Activated T-cell treated with anti-CD3 and anti-CD28 coated beads, Interleukin-2, amount 50 U/mL, for 24 hours (primary cell): ENCODE results near the gene PRPF6.
A peak's percentile ranks its signal among the peaks of the same experiment; 100 is the strongest.

Source experiments
- DNase-seq: peaks from one replicate; pipeline ENCODE4 v3.0.0-alpha.2; 2020
- H3K27ac Mint-ChIP-seq: 2 replicates; pipeline ENCODE4 v1.8.0; 2020; ENCODE audit warnings: mild to moderate bottlenecking, mixed read lengths
- H3K27me3 Mint-ChIP-seq: 2 replicates; pipeline ENCODE4 v1.8.0; 2020; ENCODE audit warnings: mixed read lengths
- H3K36me3 Mint-ChIP-seq: 2 replicates; pipeline ENCODE4 v1.8.0; 2020; ENCODE audit warnings: low read depth, mixed read lengths
- H3K4me1 Mint-ChIP-seq: 2 replicates; pipeline ENCODE4 v1.8.0; 2020; ENCODE audit warnings: low read depth, mixed read lengths
- H3K4me3 Mint-ChIP-seq: 2 replicates; pipeline ENCODE4 v1.8.0; 2020; ENCODE audit warnings: mild to moderate bottlenecking, moderate library complexity, mixed read lengths
- H3K9me3 Mint-ChIP-seq: 2 replicates; pipeline ENCODE4 v1.8.0; 2020; ENCODE audit warnings: mixed read lengths

Gene PRPF6

GRCh38 chr20:63980806-63981728 lies at the start of gene PRPF6:
TSS of gene PRPF6 (plus strand) at chr20:63981132. CDS start at chr20:63981246, 114 bp downstream.
- no peaks in the 10 kb centered on the region for H3K27me3 Mint-ChIP-seq
- H3K36me3 Mint-ChIP-seq, result peaks cover 56% of the 10 kb centered on the region
- peak within 1 kb of the TSS; percentile 86 for H3K4me3 Mint-ChIP-seq
- peaks cover 58% of the 10 kb centered on the region for H3K4me1 Mint-ChIP-seq
- DNase-seq, result peak; percentile 94
- peak within 1 kb of the TSS; percentile 97 for H3K27ac Mint-ChIP-seq
- no peaks in the 10 kb centered on the region for H3K9me3 Mint-ChIP-seq

- Mint-ChIP-seq H3K27me3 (no peaks in the 10 kb centered on the region), H3K9me3 (no peaks in the 10 kb centered on the region), H3K4me1 (no peaks in the 10 kb centered on the region), H3K36me3 (peaks cover 96% of the 10 kb centered on the region), H3K27ac (no peak overlapping the region), H3K4me3 (no peak overlapping the region)
- DNase-seq, result no peak
Measured at GRCh38 chr20:63931735-63932134, 49.2 kb upstream of the PRPF6 start.

- Mint-ChIP-seq H3K9me3 (no peaks in the 10 kb centered on the region), H3K36me3 (peaks cover 92% of the 10 kb centered on the region), H3K4me3 (no peak overlapping the region), H3K27ac (no peak overlapping the region), H3K4me1 (no peaks in the 10 kb centered on the region), H3K27me3 (no peaks in the 10 kb centered on the region)
- no peak for DNase-seq
Measured at GRCh38 chr20:63932606-63933160, 48.2 kb upstream of the PRPF6 start.

- Mint-ChIP-seq H3K36me3 (peaks cover 86% of the 10 kb centered on the region), H3K27me3 (no peaks in the 10 kb centered on the region), H3K4me3 (no peak overlapping the region), H3K27ac (no peak overlapping the region), H3K4me1 (no peaks in the 10 kb centered on the region), H3K9me3 (no peaks in the 10 kb centered on the region)
- DNase-seq, result no peak
Measured at GRCh38 chr20:63933646-63934045, 47.3 kb upstream of the PRPF6 start.

GRCh38 chr20:63934271-63935068 lies 46.5 kb upstream of the PRPF6 start:
- no peak overlapping the region for H3K4me3 Mint-ChIP-seq
- no peaks in the 10 kb centered on the region for H3K27me3 Mint-ChIP-seq
- no peaks in the 10 kb centered on the region for H3K4me1 Mint-ChIP-seq
- H3K27ac Mint-ChIP-seq, result peak overlapping the region; percentile 11
- no peaks in the 10 kb centered on the region for H3K9me3 Mint-ChIP-seq
- no peak for DNase-seq
- peaks cover 80% of the 10 kb centered on the region for H3K36me3 Mint-ChIP-seq

- no peak for DNase-seq
- Mint-ChIP-seq H3K4me1 (no peaks in the 10 kb centered on the region), H3K4me3 (no peak overlapping the region), H3K27me3 (no peaks in the 10 kb centered on the region), H3K9me3 (no peaks in the 10 kb centered on the region), H3K36me3 (peaks cover 75% of the 10 kb centered on the region), H3K27ac (no peak overlapping the region)
Measured at GRCh38 chr20:63935447-63935846, 45.5 kb upstream of the PRPF6 start.

GRCh38 chr20:63937596-63937995 lies 43.3 kb upstream of the PRPF6 start:
- no peak overlapping the region for H3K4me3 Mint-ChIP-seq
- no peak for DNase-seq
- H3K27me3 Mint-ChIP-seq, result no peaks in the 10 kb centered on the region
- H3K9me3 Mint-ChIP-seq, result no peaks in the 10 kb centered on the region
- H3K36me3 Mint-ChIP-seq, result peaks cover 65% of the 10 kb centered on the region
- H3K4me1 Mint-ChIP-seq, result peaks cover 10% of the 10 kb centered on the region
- H3K27ac Mint-ChIP-seq, result no peak overlapping the region

- H3K9me3 Mint-ChIP-seq, result no peaks in the 10 kb centered on the region
- H3K27ac Mint-ChIP-seq, result no peak overlapping the region
- DNase-seq, result peak; percentile 32
- H3K4me3 Mint-ChIP-seq, result no peak overlapping the region
- peaks cover 60% of the 10 kb centered on the region for H3K36me3 Mint-ChIP-seq
- peaks cover 13% of the 10 kb centered on the region for H3K4me1 Mint-ChIP-seq
- H3K27me3 Mint-ChIP-seq, result no peaks in the 10 kb centered on the region
Measured at GRCh38 chr20:63939061-63939935, 41.6 kb upstream of the PRPF6 start.

- Mint-ChIP-seq H3K36me3 (peaks cover 55% of the 10 kb centered on the region), H3K4me1 (peaks cover 13% of the 10 kb centered on the region), H3K9me3 (no peaks in the 10 kb centered on the region), H3K27ac (no peak overlapping the region), H3K4me3 (no peak overlapping the region), H3K27me3 (no peaks in the 10 kb centered on the region)
- DNase-seq, result no peak
Measured at GRCh38 chr20:63940071-63940471, 40.9 kb upstream of the PRPF6 start.

GRCh38 chr20:63940472-63941266 lies 40.3 kb upstream of the PRPF6 start:
- Mint-ChIP-seq H3K9me3 (no peaks in the 10 kb centered on the region), H3K4me3 (no peak overlapping the region), H3K4me1 (peaks cover 13% of the 10 kb centered on the region), H3K36me3 (peaks cover 55% of the 10 kb centered on the region), H3K27me3 (no peaks in the 10 kb centered on the region), H3K27ac (peak overlapping the region; percentile 71)
- DNase-seq, result no peak

GRCh38 chr20:63941282-63942081 lies 39.5 kb upstream of the PRPF6 start:
- Mint-ChIP-seq H3K4me1 (peaks cover 15% of the 10 kb centered on the region), H3K36me3 (peaks cover 51% of the 10 kb centered on the region), H3K27ac (peak overlapping the region; percentile 71), H3K27me3 (no peaks in the 10 kb centered on the region), H3K4me3 (no peak overlapping the region), H3K9me3 (no peaks in the 10 kb centered on the region)
- DNase-seq, result peak; percentile 64

- Mint-ChIP-seq H3K27ac (peak overlapping the region; percentile 84), H3K27me3 (no peaks in the 10 kb centered on the region), H3K4me1 (peaks cover 21% of the 10 kb centered on the region), H3K4me3 (no peak overlapping the region), H3K9me3 (no peaks in the 10 kb centered on the region), H3K36me3 (peaks cover 51% of the 10 kb centered on the region)
- peak; percentile 59 for DNase-seq
Measured at GRCh38 chr20:63942250-63942951, 38.5 kb upstream of the PRPF6 start.
